ENCODE results near the gene LGALSL.

The LGALSL gene

GRCh38 chr2:64501946-64502345 is 48.0 kb downstream of the LGALSL start:
- no peak for DNase-seq

DNA sequence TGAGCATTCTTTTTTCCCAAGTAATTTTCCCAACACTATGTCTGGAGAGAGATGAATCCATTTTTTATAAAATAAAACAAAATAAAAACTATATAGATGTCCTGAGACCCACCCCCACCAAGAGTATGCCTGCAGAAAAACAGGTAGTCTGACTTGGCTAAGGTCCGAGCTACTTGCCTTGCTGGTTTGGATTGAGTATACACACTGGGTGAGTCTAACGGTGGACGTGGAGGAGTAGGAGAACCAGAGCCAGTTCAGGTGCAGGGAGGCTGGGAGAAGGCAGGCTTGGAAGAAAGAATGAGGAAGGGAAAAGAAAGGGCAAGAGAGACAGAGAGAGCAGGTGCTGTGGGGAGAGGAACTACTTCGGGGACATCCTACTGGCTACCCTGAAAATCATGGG is 48.9 kb downstream of the LGALSL start:
- no peak for DNase-seq

DNA sequence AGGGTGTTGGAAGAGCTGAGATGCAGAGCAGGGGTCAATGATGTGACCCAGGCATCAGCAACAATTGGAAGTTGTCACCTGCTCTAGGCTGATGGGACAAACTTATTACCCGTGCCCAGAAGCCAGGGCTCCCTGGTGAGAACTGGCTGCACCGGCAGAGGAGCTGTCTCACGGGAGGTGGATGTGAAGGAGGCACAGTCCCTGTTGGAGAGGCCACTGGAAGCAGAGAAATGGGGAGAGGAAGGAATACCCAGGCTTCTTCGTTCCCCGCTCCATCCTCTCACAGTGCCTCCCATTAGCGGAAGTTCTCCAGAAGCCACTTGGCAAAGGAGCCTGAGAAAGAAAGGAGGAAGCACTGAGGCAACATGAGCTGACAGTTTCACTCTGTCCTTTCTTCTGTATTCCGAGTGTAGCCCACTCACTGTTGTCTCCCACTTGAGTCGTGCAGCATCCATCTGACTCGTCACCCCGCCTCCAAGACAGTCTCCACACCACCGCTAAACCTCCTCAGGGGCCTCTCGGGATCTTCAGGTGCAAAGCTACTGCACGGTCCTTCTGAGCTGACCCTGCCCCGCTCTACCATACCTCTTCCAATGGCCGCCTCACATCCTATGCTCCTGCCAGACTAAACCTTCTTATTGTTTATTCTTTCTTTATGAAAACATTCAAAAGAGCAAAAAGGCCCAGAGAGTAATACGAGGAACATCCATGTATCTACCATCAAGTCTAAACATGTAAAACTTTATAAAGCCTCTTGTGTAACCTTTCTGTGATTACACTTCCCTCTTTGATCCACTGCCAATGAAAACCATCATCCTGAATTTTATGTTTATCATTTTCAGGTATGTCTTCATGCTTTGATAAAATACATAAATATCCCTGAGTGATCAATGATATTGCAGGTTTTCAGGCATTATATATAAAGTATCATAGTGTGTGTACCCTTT is 51.1 kb downstream of the LGALSL start:
- DNase-seq: no peak

GRCh38 chr2:64506686-64507085 is 52.7 kb downstream of the LGALSL start:
- no peak for DNase-seq
